GM15510 (cell line): Measurements from ENCODE around the gene ARL3.

Source experiments
- POLR2A ChIP-seq: IDR thresholded peaks from 3 replicates; pipeline ENCODE4 v1.6.1; 2011; ENCODE audit warnings: borderline replicate concordance; ENCODE audit not compliant: insufficient read length; ENCODE audit errors: extremely low read depth

Gene ARL3

GRCh38 chr10:102629661-102630614, 84.3 kb downstream of the ARL3 start:
- TF ChIP-seq POLR2A: no peak

- TF ChIP-seq POLR2A: no peak
These were observed 85.7 kb downstream of the ARL3 start for GRCh38 chr10:102628451-102628911.

GRCh38 chr10:102627736-102628293, 86.4 kb downstream of the ARL3 start:
- TF ChIP-seq POLR2A: no peak

- TF ChIP-seq POLR2A: no peak
These were observed 86.9 kb downstream of the ARL3 start for GRCh38 chr10:102627291-102627735.

GRCh38 chr10:102626026-102626685, 88.0 kb downstream of the ARL3 start:
- no peak for TF ChIP-seq POLR2A

- no peak for TF ChIP-seq POLR2A
These were observed 89.2 kb downstream of the ARL3 start for GRCh38 chr10:102624751-102625645.

- no peak for TF ChIP-seq POLR2A
These were observed 90.1 kb downstream of the ARL3 start for GRCh38 chr10:102624094-102624493.
